Measurements from ENCODE around the gene DCT.

DCT gene

GRCh38 chr13:94390881-94391280 lies 88.6 kb downstream of the DCT start:
- DNase-seq = no peak

- no peak for DNase-seq
Measured at GRCh38 chr13:94389604-94390351, 89.7 kb downstream of the DCT start.

- no peak for DNase-seq
Measured at GRCh38 chr13:94387047-94387446, 92.4 kb downstream of the DCT start.
